ENCODE data around the gene R3HDM4. TPM values are rescaled to one million over a fixed set of nuclear protein-coding genes. Genes with fewer than 3 reads are reported as not detected.
A peak's percentile ranks its signal among the peaks of the same experiment; 100 is the strongest.

Gene R3HDM4
- total RNA-seq, 4 donors from 2014 or later, result 29.2 to 45.8 (median 34.9) TPM

GRCh38 chr19:876089-876488, 36.9 kb downstream of the R3HDM4 start:
- intact Hi-C loops (cut with DNase I), result no loop called here
- DNase-seq, result no peak
- no peak for TF ChIP-seq CTCF (IDR thresholded peaks at IDR 0.05)
- TF ChIP-seq POLR2A (IDR thresholded peaks at IDR 0.05), result no peak
- Histone ChIP-seq H3K27ac (no peak overlapping the region), H3K27me3 (no peaks in the 10 kb centered on the region), H3K9me3 (no peaks in the 10 kb centered on the region), H3K4me3 (replicated peaks in 1 of 3) (no peak overlapping the region), H3K4me1 (no peaks in the 10 kb centered on the region), H3K36me3 (peaks cover 29 to 35% of the 10 kb centered on the region in 2 donors)
- 86 to 90% methylated on average over 17 to 18 of the region's 18 CpGs for WGBS, 2 donors

- intact Hi-C loops (cut with DNase I), result no loop called here
- Histone ChIP-seq H3K9me3 (no peaks in the 10 kb centered on the region), H3K4me1 (no peaks in the 10 kb centered on the region), H3K36me3 (peaks cover 34% of the 10 kb centered on the region in 2 donors), H3K27ac (no peak overlapping the region), H3K4me3 (replicated peaks in 1 of 3) (no peak overlapping the region), H3K27me3 (no peaks in the 10 kb centered on the region)
- 90 to 95% methylated on average over 23 to 27 of the region's 28 CpGs for WGBS, 2 donors
- DNase-seq, result no peak
- no peak for TF ChIP-seq CTCF (IDR thresholded peaks at IDR 0.05)
- TF ChIP-seq POLR2A (IDR thresholded peaks at IDR 0.05), result no peak
Measured at GRCh38 chr19:875265-875879, 37.6 kb downstream of the R3HDM4 start.

- no peak overlapping the region for H3K4me3 ChIP-seq (replicated peaks in 1 of 3)
- TF ChIP-seq POLR2A (IDR thresholded peaks at IDR 0.05) (no peak), CTCF (IDR thresholded peaks at IDR 0.05) (no peak)
- intact Hi-C loops (cut with DNase I), result no loop called here
- 93 to 94% methylated on average over 3 to 17 of the region's 22 CpGs for WGBS, 2 donors
- DNase-seq, result no peak
- no peak overlapping the region for H3K27ac ChIP-seq
- no peaks in the 10 kb centered on the region for H3K9me3 ChIP-seq
- H3K36me3 ChIP-seq, result peaks cover 24 to 26% of the 10 kb centered on the region in 2 donors
- peaks cover 0 to 4% of the 10 kb centered on the region in 2 donors for H3K4me1 ChIP-seq
- no peaks in the 10 kb centered on the region for H3K27me3 ChIP-seq
Measured at GRCh38 chr19:873561-874041, 39.4 kb downstream of the R3HDM4 start.

GRCh38 chr19:873084-873483, 39.9 kb downstream of the R3HDM4 start:
- Histone ChIP-seq H3K36me3 (peaks cover 26% of the 10 kb centered on the region in 2 donors), H3K4me1 (peaks cover 0 to 4% of the 10 kb centered on the region in 2 donors), H3K27me3 (no peaks in the 10 kb centered on the region), H3K9me3 (no peaks in the 10 kb centered on the region), H3K27ac (no peak overlapping the region), H3K4me3 (replicated peaks in 1 of 3) (no peak overlapping the region)
- TF ChIP-seq POLR2A (IDR thresholded peaks at IDR 0.05), result no peak
- no peak for TF ChIP-seq CTCF (IDR thresholded peaks at IDR 0.05)
- intact Hi-C loops (cut with DNase I), result no loop called here
- 100% methylated on average over 3 to 4 of the region's 13 CpGs for WGBS, 2 donors
- DNase-seq, result peak in 1 of 2 donors; percentile 26

- H3K36me3 ChIP-seq, result peaks cover 26 to 32% of the 10 kb centered on the region in 2 donors
- H3K9me3 ChIP-seq, result no peaks in the 10 kb centered on the region
- no peak overlapping the region for H3K4me3 ChIP-seq (replicated peaks in 1 of 3)
- intact Hi-C loops (cut with DNase I), result no loop called here
- no peak overlapping the region for H3K27ac ChIP-seq
- H3K4me1 ChIP-seq, result peaks cover 0 to 4% of the 10 kb centered on the region in 2 donors
- no peak for DNase-seq
- WGBS, 2 donors, result 81 to 91% methylated on average over 17 to 26 of the region's 27 CpGs
- no peaks in the 10 kb centered on the region for H3K27me3 ChIP-seq
- TF ChIP-seq CTCF (IDR thresholded peaks at IDR 0.05) (no peak), POLR2A (IDR thresholded peaks at IDR 0.05) (no peak)
Measured at GRCh38 chr19:872266-872951, 40.6 kb downstream of the R3HDM4 start.
